ENCODE measurements around the gene ANKRD28.
"Not testable (repeated sequence)": the region's sequence is repeated elsewhere in the genome, so short reads cannot be mapped to it uniquely, and the experiment has no call there.

GRCh38 chr3:15742236-15742635 is 55.5 kb downstream of the ANKRD28 start:
- TF ChIP-seq POLR2AphosphoS5, CTCF (IDR thresholded peaks at IDR 0.05): not testable (repeated sequence)

Data from breast epithelium (tissue), 3 donors.